Hindlimb muscle (tissue), 1 donor: ENCODE results near the gene NBPF1. TPM values are rescaled to one million over a fixed set of nuclear protein-coding genes. Genes with fewer than 3 reads are reported as not detected.
"Not testable (repeated sequence)": the region's sequence is repeated elsewhere in the genome, so short reads cannot be mapped to it uniquely, and the experiment has no call there.

Experiments used
- DNase-seq: peaks from one replicate; pipeline ENCODE4 v3.0.0-alpha.2; 2013
- polyA plus RNA-seq: library from polyadenylated mRNA; unstranded; fragments of 120-200 nt; gene quantifications from one replicate; pipeline ENCODE4 v1.2.1, GENCODE V29; 2013; ENCODE audit not compliant: insufficient read length

The NBPF1 gene
- 215 TPM for polyA plus RNA-seq

DNA sequence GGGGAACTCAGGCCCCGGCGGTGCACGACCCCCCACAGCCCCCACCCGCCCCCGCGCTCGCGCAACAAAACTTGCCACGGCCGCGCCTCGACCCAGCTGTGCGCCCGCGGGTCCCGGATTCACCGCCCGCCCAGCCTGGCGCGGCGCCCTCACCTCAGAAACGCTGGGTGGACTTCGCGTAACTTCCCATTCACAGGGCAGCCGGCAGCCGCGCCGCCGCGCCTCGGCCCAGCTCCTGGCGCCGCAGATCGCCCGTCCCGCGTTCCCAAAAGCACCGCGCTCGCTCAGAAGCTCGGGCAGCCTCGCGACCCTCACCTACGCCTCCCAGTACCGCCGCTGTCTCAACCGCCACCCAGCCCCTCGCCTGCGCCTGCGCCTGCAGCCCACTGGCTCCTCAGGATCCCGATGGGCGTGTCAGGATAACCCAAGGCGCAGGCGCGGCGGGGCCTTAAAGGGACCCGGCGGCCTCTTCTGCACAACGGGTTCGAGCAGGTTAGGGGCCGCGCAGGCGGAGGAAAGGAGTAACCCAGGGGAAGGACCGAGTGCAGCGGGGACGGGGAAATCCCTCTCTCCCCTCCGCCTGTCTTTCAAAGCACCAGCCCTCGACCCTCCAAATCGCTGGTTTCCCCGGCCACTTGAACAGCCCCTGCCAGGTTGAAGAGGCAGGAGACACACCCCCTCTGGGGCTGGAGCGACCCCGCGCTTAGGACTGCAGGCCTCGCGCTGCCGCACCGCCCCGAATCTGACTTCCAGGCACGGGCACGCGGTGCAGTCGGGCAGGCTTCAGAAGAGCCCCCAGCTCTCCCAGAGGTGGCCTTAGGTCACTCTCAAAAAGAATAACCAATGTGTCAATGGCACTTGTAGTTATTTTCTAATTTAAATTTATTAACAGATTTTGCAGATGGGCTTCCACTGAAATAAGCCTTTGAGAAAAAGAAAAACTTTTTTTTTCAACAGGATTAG, at the start of gene NBPF1:
TSS of gene NBPF1 (minus strand) at position 380 of the 963 bp plus-strand sequence.
- DNase-seq: peak; percentile 100

DNA sequence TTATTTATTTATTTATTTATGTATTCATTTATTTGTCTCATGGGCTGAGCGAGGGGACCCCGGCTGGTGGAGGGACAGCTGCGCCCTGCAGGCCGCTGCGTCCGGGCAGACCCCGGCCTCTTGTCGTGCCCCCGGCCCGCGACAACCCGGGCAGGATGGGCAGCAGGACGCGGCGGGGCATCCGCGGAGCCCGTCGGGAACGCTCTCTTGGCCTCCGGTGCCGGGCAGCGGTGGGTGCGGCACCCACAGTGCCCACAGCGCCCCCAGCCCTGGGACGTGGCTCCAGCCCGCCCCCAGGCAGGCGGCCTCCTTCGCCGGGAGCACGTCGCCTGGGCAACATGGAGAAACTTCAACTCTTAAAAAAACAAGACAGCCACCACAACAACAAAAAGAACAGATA, 44.9 kb upstream of the NBPF1 start:
- DNase-seq: not testable (repeated sequence)

DNA sequence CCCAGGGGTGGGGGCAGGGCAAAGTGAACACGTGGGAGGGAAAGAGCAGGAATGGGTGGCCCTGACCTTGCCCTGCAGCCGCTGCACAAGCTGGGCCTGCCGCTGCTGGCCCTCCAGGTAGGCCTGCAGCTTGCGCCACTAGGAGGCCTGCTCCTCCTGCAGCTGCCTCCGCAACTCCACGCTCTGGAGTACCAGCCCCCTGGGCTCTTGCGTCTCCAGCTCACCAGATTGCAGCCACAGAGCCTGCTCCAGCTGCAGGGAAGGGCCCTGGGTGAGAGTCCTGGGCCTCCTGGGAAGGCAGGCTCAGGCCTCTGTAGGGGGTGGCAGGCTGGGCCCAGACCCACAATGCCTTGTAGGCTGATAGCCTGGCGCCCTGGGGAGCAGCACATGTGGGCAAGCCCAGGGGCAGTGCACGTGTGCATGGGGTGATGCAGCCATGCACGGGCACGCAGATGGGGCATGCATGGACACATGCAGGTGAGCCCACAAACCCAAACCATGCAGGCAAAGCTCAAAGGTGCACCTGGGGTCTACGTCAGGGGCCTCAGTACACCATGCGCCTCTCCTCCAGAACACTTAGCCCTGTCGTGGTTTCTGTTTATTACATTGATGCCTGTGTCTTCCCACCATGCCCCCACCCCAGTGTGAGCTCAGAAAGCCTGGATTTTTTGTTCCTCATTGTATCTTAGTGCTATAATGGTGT, 43.8 kb upstream of the NBPF1 start:
- not testable (repeated sequence) for DNase-seq

DNA sequence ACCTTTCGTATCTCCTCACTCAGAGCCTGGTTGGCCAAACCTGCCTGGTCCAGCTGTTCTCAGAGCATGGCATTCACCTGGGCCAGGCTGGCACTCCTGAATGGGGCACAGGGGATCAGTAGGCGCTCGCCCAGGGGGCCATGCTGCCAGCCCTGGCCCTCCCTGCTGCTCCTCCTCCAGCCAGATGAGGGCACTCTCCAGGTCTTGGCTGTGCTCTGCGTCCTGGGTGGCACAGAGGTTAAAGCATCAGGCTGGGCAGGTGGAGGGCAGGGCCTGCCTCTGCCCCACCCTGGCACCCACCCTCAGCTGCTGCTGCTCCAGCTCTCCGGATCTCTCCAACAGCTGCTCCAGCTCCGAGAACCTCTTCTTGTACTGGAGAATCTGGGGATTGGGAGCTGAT, 43.2 kb upstream of the NBPF1 start:
- not testable (repeated sequence) for DNase-seq

DNA sequence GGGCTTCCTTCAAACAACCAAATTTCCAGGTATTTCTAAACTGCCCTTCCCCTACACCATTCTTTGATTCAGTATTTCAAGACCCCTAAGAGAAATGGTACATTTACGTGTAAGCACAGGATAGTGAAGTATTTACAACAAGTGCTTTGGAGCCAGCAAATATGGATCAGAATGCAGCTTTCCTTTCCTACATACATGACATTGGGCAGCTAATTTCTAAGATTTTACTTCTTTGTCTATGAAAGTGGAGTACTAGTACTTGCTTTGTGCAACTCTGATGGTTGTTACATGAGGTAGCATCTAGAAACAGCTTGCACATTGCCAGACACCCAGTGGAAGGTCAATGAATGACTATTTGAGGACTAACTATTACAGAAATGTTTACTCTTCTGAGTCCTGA, 38.2 kb upstream of the NBPF1 start:
- DNase-seq: not testable (repeated sequence)

DNA sequence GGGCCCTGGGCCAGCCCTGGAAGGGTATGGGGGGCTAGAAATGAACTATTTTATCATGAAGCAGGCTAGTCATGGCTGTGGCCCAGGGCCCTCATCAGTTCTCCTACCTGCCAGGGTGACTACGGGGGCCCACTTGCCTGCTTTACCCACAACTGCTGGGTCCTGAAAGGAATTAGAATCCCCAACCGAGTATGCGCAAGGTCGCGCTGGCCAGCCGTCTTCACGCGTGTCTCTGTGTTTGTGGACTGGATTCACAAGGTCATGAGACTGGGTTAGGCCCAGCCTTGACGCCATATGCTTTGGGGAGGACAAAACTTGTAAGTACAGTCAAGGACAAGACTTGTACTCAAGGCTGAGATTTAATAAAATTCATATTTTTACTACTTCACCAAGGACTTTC, 36.6 kb upstream of the NBPF1 start:
- not testable (repeated sequence) for DNase-seq

DNA sequence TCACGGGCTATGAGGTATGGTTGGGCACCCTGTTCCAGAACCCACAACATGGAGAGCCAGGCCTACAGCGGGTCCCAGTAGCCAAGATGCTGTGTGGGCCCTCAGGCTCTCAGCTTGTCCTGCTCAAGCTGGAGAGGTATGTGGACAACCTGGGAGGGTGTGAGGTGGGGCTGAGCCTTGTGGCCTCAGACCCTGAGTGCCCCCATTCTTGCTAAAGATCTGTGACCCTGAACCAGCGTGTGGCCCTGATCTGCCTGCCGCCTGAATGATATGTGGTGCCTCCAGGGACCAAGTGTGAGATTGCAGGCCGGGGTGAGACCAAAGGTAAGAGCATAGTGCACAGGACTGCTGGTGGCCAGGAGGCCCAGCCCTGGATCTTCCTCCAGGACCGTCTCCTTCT, 36.0 kb upstream of the NBPF1 start:
- not testable (repeated sequence) for DNase-seq

DNA sequence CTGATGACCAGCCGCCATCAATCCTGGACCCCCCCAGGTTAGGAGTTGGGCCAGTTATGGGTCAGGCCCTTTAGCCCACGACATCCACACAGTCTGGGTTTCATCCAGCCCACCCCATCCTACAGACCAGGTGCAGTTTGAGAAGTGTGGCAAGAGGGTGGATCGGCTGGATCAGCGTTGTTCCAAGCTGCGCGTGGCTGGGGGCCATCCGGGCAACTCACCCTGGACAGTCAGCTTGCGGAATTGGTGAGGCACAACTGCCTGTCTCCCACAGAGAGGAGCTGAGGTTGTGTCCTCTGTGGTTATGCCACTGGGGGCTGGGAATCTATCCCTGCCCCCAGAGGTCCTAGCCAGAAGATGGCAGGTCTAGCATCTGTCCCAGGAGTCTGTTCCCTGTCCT, 35.4 kb upstream of the NBPF1 start:
- not testable (repeated sequence) for DNase-seq

DNA sequence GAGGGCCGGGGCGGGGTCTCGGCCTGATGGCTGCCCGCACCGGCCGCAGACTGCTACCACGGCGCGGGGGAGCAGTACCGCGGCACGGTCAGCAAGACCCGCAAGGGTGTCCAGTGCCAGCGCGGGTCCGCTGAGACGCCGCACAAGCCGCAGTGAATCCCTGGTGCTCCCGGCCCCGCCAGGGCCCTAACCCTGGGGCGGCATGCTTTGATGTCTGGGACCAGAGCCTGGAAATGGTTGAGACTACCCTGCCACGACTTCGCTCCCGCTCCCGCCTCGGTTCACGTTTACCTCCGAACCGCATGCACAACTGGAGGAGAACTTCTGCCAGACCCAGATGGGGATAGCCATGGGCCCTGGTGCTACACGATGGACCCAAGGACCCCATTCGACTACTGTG, 34.9 kb upstream of the NBPF1 start:
- DNase-seq: not testable (repeated sequence)

DNA sequence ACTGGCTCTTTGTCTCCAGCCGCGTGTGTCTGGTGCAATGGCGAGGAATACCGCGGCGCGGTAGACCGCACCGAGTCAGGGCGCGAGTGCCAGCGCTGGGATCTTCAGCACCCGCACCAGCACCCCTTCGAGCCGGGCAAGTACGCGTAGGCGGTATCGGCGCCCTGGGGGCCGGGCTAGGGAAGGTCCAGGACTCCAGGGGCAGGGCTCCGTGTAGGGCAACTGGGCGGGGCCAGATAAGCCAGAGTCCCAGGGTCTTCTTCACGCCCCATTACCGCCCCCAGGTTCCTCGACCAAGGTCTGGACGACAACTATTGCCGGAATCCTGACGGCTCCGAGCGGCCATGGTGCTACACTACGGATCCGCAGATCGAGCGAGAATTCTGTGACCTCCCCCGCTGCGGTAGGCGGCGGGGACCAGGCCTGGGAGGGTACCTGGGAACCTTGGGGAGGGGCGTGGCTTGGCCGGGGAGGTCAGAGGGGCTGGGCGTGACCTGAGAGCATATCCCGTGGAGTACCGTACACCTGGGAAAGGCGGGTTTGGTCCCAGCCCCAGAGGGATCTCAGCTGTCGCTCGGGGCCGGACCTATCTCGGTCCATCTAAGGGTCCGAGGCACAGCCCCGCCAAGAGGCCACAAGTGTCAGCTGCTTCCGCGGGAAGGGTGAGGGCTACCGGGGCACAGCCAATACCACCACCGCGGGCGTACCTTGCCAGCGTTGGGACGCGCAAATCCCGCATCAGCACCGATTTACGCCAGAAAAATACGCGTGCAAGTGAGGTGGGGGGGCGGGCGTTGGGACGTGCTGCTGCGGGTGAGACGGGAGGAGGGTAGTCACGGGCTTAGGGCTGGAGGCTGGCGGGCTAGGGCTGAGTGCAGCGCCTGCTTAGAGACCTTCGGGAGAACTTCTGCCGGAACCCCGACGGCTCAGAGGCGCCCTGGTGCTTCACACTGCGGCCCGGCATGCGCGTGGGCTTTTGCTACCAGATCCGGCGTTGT, 34.1 kb upstream of the NBPF1 start:
- DNase-seq: not testable (repeated sequence)

DNA sequence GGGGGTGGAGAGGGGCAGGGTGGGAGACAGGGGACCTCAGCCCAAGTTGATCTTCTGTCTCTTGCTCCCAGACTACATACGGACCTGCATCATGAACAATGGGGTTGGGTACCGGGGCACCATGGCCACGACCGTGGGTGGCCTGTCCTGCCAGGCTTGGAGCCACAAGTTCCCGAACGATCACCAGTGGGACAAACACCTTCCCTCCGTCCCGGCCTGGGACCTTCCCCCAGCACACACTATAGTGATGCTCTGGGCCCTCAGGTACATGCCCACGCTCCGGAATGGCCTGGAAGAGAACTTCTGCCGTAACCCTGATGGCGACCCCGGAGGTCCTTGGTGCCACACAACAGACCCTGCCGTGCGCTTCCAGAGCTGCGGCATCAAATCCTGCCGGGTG, 33.4 kb upstream of the NBPF1 start:
- DNase-seq: not testable (repeated sequence)

DNA sequence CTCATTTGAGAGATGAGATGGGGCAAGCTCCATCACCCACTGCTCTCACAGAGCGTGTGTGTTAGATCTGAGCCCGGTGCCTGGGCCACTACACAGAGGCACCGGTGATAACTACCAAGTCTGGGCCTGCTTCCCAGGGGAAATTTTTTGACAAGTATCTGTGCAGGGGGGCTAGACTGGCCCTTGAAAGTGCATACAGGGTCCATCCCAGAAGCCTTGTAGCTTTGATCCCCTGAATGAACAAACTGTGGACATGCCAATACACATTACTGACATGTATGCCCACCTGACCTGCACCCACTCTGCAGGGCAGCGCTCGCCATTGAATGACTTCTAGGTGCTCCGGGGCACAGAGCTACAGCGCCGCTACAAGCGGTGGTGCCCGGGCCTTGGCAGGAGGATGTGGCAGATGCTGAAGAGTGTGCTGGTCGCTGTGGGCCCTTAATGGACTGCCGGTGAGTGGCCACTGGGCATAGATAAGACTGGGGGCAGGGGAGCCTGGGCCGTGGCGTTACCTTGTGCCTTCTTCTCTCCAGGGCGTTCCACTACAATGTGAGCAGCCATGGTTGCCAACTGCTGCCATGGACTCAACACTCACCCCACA, 32.8 kb upstream of the NBPF1 start:
- not testable (repeated sequence) for DNase-seq

DNA sequence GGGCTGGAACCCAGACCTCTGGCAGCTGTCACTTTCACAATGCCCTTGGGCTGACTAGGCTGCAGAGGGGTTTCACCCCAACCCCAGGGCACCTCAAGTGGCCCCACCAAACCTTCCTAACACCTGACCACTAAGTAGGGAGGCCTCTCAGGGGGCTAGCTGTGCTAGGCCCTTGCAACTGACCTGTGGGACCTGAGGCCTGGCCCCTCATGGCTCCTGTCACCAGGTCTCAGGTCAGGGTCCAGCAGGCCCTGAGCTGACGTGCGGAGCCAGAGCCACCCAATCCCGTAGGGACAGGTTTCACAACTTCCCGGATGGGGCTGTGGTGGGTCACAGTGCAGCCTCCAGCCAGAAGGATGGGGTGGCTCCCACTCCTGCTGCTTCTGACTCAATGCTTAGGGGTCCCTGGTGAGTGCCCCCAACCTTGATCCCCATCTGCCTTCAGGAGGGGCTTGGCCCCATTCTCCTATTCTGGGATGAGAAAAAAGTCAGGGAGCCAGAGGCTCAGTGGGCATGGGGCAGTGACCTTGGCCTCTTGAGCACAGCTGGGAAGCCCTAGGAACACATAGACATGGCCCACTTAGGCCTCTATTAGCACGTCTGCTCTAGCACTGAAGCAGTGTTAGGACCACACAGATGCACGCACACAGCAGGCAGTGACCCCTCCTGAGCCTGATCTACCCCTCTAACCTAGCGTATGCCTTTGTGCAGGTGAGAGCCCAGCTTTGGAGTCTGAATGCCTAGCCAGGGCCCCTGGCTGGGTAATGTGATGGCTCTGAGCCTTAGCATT, 32.1 kb upstream of the NBPF1 start:
- DNase-seq: not testable (repeated sequence)

DNA sequence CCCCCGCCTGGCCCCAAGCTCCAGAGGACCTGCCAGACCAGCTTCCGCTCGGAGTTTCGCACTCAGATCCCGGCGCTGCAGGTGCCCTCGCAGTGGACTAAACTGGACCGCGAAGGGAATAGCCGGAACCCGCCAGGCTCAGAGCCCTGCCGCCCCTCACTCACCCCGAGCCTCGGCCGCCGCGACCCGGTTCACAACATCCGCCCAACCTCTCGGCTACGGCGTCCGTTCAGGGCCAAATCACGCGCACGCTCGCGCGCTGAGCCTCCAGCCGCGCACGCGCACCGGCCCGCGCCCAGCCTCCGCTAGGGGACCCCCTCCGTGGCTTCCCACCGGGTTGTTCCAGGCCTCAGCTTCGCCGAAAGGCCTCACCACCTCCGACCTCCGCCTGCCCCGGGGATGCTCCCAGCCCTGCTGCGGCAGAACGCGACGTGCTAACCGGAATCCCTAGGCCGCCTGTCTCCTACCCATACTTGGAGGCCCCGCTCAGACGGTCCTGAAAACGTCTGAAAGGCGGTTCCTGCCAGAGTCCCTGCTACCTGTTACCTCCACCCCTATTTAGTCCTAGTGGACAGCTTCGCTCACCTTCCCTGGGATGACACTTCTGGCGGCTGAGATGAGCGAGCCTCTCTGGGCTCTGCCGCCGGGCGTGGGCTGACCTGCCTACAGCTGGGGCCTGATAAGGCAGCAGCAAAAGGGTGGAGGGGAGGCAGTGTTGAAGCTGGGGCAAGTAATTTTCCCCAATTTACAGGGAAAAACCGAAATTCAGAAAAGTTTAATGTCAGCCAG, 31.3 kb upstream of the NBPF1 start:
- DNase-seq: peak; percentile 100

DNA sequence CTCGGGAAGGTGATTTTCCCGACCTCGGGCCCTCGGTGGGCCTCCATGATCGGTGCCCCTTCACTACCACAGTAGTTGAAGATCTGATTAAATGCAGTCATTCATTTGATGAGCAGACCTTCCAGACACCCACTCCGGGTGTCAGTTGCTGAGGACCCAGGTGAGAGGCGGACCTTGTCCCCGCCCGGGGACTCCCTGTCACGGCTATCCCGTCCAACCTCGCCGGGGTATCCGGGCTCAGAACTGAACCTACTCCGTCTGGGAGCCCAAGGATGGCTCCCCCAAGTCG, 30.8 kb upstream of the NBPF1 start:
- no peak for DNase-seq

DNA sequence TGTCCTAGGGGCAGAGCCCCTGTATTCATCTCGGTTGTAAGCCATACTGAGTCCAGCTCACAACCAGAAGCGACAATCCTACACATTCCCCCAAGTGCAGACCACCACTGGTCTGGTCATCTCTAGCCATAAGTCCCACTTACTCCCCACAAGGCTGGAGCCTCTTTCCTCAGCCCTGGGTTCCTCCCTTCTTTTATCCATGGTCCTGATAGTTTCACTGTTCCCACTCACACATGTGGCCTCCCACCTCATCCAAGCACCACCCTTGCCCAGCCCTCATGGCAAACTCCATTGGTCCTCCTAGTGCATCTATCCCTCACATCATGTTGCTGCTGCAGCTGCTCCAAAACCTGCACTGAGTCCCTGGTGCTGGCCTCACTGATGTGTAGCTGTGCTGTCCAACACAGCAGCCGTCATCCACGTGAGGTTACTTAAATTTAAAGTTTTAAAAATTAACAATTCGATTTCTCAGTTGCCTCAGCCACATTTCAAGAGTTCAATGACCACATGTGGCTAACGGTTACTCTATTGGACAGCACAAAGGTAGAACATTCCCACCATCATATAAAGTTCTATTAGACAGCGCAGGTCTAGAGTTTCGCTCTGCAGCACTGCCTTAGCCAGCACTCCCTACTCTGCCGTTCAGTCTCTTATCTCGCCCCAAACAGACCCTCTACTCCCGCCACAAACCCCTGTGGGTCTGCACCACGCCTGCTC, 30.3 kb upstream of the NBPF1 start:
- DNase-seq: not testable (repeated sequence)

DNA sequence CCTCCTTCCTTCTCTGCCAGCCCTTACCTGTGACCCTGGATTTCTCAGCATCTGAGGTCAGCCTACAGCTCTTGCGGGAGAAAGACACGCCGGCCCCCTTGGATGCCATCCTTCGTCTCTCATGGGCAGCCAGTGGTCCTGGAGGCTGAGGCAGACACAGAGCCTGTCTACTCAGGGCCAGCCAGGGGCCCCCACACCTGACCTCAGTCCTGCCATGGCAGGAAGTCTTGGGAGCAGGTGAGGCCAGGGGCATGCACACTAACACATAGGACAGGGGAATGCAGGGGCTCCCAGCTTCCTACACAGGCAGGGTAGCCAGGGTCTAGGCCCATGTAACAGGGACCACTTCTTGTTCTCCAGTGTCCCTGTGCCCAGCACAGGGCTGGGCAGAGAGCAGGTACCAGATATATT, 29.6 kb upstream of the NBPF1 start:
- DNase-seq: not testable (repeated sequence)

DNA sequence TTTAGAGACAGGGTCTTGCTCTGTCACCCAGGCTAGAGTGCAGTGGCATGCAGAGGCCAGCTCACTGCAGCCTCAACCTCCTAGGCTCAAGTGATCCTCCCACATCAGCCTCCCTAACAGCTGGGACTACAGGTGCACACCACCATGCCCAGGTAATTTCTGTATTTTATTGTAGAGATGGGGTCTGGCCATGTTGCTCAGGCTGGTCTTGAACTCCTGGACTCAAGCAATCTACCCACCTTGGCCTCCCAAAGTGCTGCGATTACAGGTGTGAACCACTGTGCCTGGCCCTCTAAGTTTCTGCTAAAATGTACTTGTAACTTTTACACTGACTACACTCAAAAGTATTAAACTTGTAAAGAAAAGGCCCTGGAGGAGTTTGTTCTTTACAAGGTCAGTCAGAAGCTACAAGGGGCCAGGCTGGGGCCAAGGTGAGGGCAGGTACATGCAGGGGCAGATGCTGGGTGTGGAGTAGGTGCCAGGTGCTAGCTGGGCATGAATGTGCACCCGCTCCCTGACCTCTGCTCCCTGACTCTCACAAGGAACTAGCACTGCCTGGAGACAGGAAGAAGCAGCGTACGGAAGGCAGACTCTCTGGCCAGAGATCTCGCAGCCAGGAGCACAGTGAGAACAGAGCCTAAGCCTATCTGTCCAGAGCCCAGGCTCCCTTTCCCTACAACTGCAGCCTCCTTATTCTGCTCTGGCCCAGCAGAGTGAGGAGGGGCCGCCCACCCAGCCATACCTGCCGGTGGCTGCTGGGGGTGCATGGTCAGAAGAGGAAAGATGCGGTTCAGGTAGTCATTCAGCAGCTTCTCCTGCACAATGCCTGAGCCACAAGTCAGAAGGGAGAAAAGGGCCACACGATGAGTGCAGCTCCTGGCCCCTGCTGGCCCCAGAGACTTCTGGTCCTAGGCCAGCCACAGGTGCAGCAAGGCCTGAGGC, 28.9 kb upstream of the NBPF1 start:
- DNase-seq: not testable (repeated sequence)
